Midbrain (tissue), 1 donor: ENCODE data around the gene ZNF236.
"Not testable (repeated sequence)": the region's sequence is repeated elsewhere in the genome, so short reads cannot be mapped to it uniquely, and the experiment has no call there.

Source experiments
- DNase-seq: peaks from one replicate; lab custom pipeline; 2025; lab: John Stamatoyannopoulos, UW

The ZNF236 gene

GRCh38 chr18:76822506-76823160, at the start of gene ZNF236:
Gene ZNF236, plus strand, starts transcription at chr18:76822557. Its CDS starts 51 bp downstream, at chr18:76822608.
- DNase-seq: peak; percentile 70

- DNase-seq: no peak
Measured at GRCh38 chr18:76772665-76773064, 49.7 kb upstream of the ZNF236 start.

- DNase-seq: not testable (repeated sequence)
Measured at GRCh38 chr18:76777036-76777435, 45.3 kb upstream of the ZNF236 start.

GRCh38 chr18:76783786-76784484, 38.4 kb upstream of the ZNF236 start:
- no peak for DNase-seq

- no peak for DNase-seq
Measured at GRCh38 chr18:76785872-76786271, 36.5 kb upstream of the ZNF236 start.

- no peak for DNase-seq
Measured at GRCh38 chr18:76788571-76789317, 33.6 kb upstream of the ZNF236 start.

GRCh38 chr18:76791106-76791505, 31.3 kb upstream of the ZNF236 start:
- DNase-seq: no peak

GRCh38 chr18:76791642-76792041, 30.7 kb upstream of the ZNF236 start:
- no peak for DNase-seq

- no peak for DNase-seq
Measured at GRCh38 chr18:76794326-76794725, 28.0 kb upstream of the ZNF236 start.

- peak; percentile 63 for DNase-seq
Measured at GRCh38 chr18:76801567-76802505, 20.5 kb upstream of the ZNF236 start.

GRCh38 chr18:76803413-76803812, 18.9 kb upstream of the ZNF236 start:
- DNase-seq: no peak

- peak; percentile 61 for DNase-seq
Measured at GRCh38 chr18:76803814-76804213, 18.5 kb upstream of the ZNF236 start.

GRCh38 chr18:76805221-76805620, 17.1 kb upstream of the ZNF236 start:
- no peak for DNase-seq

- no peak for DNase-seq
Measured at GRCh38 chr18:76806301-76806700, 16.1 kb upstream of the ZNF236 start.

GRCh38 chr18:76808561-76808960, 13.8 kb upstream of the ZNF236 start:
- DNase-seq: no peak

GRCh38 chr18:76811530-76811929, 10.8 kb upstream of the ZNF236 start:
- not testable (repeated sequence) for DNase-seq

GRCh38 chr18:76814256-76814655, 8.1 kb upstream of the ZNF236 start:
- DNase-seq: no peak

GRCh38 chr18:76816127-76816526, 6.2 kb upstream of the ZNF236 start:
- no peak for DNase-seq

GRCh38 chr18:76817888-76818611, 4.3 kb upstream of the ZNF236 start:
- DNase-seq: no peak

- DNase-seq: no peak
Measured at GRCh38 chr18:76819411-76820136, 2.8 kb upstream of the ZNF236 start.
